ENCODE results near the gene TMCC3.

The TMCC3 gene

DNA sequence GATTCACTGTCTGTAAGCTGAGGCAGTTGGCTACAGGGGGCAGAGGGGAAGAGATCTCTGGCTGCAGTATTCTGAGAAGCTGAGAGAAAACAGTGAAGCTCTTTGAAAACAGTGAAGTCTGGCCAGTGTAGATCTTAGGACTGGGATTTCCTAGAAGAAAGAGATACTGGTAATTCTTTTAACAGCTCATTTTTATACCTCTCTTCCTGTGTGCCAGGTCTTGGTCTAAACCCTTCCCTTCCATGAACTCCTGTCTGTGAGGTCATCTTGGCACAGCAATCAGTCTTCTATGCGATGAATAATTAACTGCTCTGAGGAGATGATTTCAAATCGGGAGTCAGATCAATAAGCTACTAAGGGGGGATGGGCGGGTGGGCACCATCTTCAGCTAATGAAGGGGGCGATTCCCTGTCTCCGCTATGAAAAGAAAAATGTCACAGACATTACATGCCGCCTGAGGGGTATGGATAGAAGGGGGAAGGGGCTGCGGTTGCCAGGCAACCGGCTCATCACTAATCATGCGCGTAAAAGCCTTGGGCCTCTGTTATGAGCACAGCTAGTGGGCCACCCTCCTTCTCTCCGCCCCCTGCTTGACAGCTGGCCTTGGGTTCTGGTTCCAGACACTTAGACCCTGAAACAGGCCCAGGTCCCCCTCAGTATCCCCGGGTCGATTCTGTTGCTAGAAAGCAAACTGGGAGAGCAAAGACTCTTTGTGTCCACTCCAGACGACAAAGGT is 115.4 kb downstream of the TMCC3 start:
- no peak for ATAC-seq
- Mint-ChIP-seq H3K9me3 (no peaks in the 10 kb centered on the region), H3K27ac (no peak overlapping the region), H3K36me3 (no peaks in the 10 kb centered on the region), H3K4me1 (peaks cover 14% of the 10 kb centered on the region), H3K27me3 (peaks cover 17% of the 10 kb centered on the region), H3K4me3 (no peak overlapping the region)

- no peaks in the 10 kb centered on the region for H3K36me3 Mint-ChIP-seq
- no peak overlapping the region for H3K27ac Mint-ChIP-seq
- no peak for ATAC-seq
- H3K4me1 Mint-ChIP-seq: peaks cover 20% of the 10 kb centered on the region
- H3K27me3 Mint-ChIP-seq: peaks cover 17% of the 10 kb centered on the region
- H3K4me3 Mint-ChIP-seq: no peak overlapping the region
- no peaks in the 10 kb centered on the region for H3K9me3 Mint-ChIP-seq
Measured at GRCh38 chr12:94534278-94534677, 116.1 kb downstream of the TMCC3 start.

DNA sequence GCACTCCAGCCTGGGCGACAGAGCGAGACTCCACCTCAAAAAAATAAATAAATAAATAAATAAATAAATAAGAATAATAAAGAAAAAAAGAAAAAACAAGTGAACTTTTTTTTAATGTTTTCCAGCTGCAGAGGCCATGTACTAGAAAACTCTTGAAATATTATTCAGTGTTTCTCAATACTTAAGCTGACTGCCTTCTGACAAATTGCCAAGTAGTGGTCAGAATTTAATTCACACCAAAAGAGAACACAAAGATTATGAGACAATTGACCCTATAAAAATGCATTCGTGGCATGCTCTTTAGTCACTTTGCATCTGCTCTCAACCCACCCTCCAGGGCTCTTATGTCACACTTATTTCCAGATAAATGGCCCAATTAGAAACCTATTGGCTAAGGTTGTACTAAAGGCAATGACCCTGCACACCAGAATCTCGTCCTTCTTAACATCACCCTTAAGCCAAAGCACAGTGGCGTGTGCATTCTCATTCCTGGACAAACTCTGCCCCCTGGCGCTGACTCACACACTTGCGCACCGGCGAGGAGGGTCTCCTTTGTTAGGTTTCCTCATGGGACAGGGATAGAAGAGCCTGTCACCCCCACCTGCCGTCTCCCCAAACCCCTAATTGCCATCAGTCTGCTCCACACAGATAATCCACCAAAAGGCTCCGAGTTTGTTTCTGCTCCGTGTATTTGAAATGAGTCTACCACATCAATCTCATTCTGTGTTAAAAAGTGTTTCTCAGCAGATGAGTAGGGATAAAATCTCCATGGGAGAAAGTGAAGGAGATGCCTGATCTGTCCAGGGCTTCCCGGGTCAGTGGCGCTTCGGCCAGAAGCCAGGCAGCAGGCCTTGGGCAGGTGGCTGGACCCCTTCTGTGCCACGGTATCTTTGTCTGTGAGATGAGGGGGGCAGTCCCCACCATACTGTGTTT is 117.6 kb downstream of the TMCC3 start:
- Mint-ChIP-seq H3K4me1 (peaks cover 32% of the 10 kb centered on the region), H3K27ac (peak overlapping the region; percentile 35), H3K9me3 (no peaks in the 10 kb centered on the region), H3K27me3 (peaks cover 17% of the 10 kb centered on the region), H3K4me3 (no peak overlapping the region), H3K36me3 (no peaks in the 10 kb centered on the region)
- peak; percentile 75 for ATAC-seq

- peaks cover 10% of the 10 kb centered on the region for H3K27me3 Mint-ChIP-seq
- H3K4me3 Mint-ChIP-seq: no peak overlapping the region
- peaks cover 37% of the 10 kb centered on the region for H3K4me1 Mint-ChIP-seq
- ATAC-seq: no peak
- no peaks in the 10 kb centered on the region for H3K9me3 Mint-ChIP-seq
- H3K27ac Mint-ChIP-seq: no peak overlapping the region
- H3K36me3 Mint-ChIP-seq: no peaks in the 10 kb centered on the region
Measured at GRCh38 chr12:94531196-94531720, 119.1 kb downstream of the TMCC3 start.

DNA sequence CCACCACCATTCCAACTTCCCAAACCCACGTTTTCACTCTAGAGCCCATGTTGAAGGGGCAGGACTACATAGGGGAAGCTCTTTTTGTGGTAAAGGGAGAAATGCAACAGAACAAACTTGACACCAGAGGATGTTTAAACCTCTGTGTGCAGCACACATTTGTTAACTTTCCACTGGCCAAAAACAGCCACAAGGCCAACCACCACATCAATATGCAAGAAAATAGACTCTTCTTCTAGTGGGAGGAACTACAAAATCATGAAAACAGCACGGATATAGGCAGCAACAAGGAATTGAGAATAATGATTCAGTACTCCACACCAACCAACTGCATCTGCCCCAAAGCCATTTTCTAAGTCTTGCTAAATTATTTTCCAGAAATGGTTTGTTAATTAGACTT is 124.4 kb downstream of the TMCC3 start:
- peak; percentile 83 for ATAC-seq
- no peaks in the 10 kb centered on the region for H3K36me3 Mint-ChIP-seq
- peaks cover 44% of the 10 kb centered on the region for H3K4me1 Mint-ChIP-seq
- H3K27me3 Mint-ChIP-seq: no peaks in the 10 kb centered on the region
- H3K9me3 Mint-ChIP-seq: no peaks in the 10 kb centered on the region
- H3K27ac Mint-ChIP-seq: peak overlapping the region; percentile 61
- no peak overlapping the region for H3K4me3 Mint-ChIP-seq
